ENCODE results near the gene GLB1L3. TPM values are rescaled to one million over a fixed set of nuclear protein-coding genes. Genes with fewer than 3 reads are reported as not detected.

Gene GLB1L3
- total RNA-seq, 2 donors from 2014 or later: 2.3 to 7.1 TPM

DNA sequence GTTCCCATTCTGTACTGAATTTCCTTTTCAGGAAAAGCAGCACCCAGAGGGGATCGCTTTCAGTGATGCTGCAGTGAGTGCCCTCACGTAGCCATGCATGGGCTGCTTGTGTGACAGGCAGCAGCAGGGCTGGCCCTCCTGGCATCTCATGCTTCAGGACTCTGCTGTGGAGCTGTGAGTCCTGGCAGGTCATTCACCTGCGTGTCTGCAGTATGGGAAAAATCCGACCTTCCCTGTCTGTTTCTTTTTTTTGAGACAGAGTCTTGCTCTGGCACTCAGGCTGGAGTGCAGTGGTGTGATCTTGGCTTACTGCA, 69.0 kb downstream of the GLB1L3 start:
- 92 to 95% methylated on average over 4 of the region's 4 CpGs for WGBS, 2 experiments (ENCODE audit: insufficient coverage in 1 of 2, insufficient read length in 1 of 2)
- Histone ChIP-seq H3K27me3 (ENCODE audit: control insufficient read depth, insufficient read depth, low read length, poor library complexity, severe bottlenecking) (no peaks in the 10 kb centered on the region), H3K9me3 (ENCODE audit: control insufficient read depth, low read length) (no peaks in the 10 kb centered on the region), H3K4me3 (ENCODE audit: low read length) (no peak overlapping the region), H3K36me3 (ENCODE audit: control insufficient read depth, insufficient read depth, low read length) (no peaks in the 10 kb centered on the region), H3K27ac (ENCODE audit: low read depth, low read length) (no peak overlapping the region), H3K4me1 (ENCODE audit: control insufficient read depth, insufficient read depth, low read length) (no peaks in the 10 kb centered on the region), H3K9ac (ENCODE audit: extremely low read depth, low read length, poor library complexity, severe bottlenecking) (no peak overlapping the region)
- no peak overlapping the region for H3K27ac Mint-ChIP-seq
- DNase-seq: no peak
- no peak overlapping the region for H3K4me3 Mint-ChIP-seq
- peaks cover 2% of the 10 kb centered on the region for H3K27me3 Mint-ChIP-seq (ENCODE audit: insufficient read depth)
- no peaks in the 10 kb centered on the region for H3K36me3 Mint-ChIP-seq (ENCODE audit: low read depth)
- TF ChIP-seq, protein P1, sequence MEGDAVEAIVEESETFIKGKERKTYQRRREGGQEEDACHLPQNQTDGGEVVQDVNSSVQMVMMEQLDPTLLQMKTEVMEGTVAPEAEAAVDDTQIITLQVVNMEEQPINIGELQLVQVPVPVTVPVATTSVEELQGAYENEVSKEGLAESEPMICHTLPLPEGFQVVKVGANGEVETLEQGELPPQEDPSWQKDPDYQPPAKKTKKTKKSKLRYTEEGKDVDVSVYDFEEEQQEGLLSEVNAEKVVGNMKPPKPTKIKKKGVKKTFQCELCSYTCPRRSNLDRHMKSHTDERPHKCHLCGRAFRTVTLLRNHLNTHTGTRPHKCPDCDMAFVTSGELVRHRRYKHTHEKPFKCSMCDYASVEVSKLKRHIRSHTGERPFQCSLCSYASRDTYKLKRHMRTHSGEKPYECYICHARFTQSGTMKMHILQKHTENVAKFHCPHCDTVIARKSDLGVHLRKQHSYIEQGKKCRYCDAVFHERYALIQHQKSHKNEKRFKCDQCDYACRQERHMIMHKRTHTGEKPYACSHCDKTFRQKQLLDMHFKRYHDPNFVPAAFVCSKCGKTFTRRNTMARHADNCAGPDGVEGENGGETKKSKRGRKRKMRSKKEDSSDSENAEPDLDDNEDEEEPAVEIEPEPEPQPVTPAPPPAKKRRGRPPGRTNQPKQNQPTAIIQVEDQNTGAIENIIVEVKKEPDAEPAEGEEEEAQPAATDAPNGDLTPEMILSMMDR (conservative IDR thresholded peaks at IDR 0.05): no peak
- peaks cover 7% of the 10 kb centered on the region for H3K4me1 Mint-ChIP-seq
- H3K9me3 Mint-ChIP-seq: no peaks in the 10 kb centered on the region

DNA sequence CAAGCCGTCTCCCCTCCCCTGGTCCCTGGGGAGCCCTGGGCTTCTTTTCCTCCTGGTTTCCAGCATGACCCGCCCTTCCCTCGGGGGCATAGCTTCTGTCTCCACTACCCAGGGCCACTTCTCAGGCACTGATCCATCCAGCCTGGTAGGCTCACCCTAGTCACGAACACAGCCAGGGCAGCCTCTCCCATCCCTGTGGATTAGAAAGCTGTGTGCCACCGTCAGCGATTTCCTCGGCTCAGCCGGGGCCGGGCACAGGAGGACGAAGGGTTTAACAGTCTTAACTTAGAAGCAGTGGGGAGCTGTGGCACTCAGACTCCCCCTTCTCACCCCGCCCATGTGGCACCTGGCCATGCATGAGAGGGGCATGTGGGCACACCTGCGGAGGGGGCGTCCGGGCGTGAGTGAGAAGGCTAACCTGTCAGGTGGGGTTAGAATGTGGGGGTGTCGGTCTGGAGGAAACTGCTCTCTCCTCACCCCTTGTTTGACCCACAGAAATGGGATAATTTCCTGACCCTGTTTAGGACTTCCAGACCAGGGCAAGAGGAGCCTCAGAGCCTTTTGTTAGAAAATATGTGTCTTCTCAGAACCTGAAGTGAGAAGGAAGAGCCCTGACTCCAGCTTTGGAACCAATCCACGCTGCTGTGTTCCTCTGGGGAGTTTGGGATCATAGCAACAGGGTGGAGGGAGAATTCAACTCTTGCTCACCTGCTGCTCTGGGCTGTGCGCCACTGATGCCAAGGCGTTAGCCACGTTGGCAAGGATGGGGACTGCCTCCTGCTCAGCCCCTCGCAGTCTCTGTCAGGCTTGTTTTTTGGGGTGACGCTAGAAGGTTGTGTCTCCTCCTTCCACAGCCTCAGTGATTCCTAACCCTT, 70.2 kb downstream of the GLB1L3 start:
- Mint-ChIP-seq H3K27me3 (ENCODE audit: insufficient read depth) (peaks cover 2% of the 10 kb centered on the region), H3K36me3 (ENCODE audit: low read depth) (no peaks in the 10 kb centered on the region), H3K9me3 (no peaks in the 10 kb centered on the region), H3K27ac (no peak overlapping the region), H3K4me3 (no peak overlapping the region), H3K4me1 (peaks cover 7% of the 10 kb centered on the region)
- no peak overlapping the region for H3K9ac ChIP-seq (ENCODE audit: extremely low read depth, low read length, poor library complexity, severe bottlenecking)
- TF ChIP-seq, protein P1 (conservative IDR thresholded peaks at IDR 0.05): no peak
- H3K36me3 ChIP-seq (ENCODE audit: control insufficient read depth, insufficient read depth, low read length): no peaks in the 10 kb centered on the region
- 93 to 98% methylated on average over 14 to 22 of the region's 22 CpGs for WGBS, 2 experiments (ENCODE audit: insufficient coverage in 1 of 2, insufficient read length in 1 of 2)
- no peak for DNase-seq
- H3K4me1 ChIP-seq (ENCODE audit: control insufficient read depth, insufficient read depth, low read length): no peaks in the 10 kb centered on the region
- H3K4me3 ChIP-seq (ENCODE audit: low read length): no peak overlapping the region
- H3K27ac ChIP-seq (ENCODE audit: low read depth, low read length): no peak overlapping the region
- no peaks in the 10 kb centered on the region for H3K9me3 ChIP-seq (ENCODE audit: control insufficient read depth, low read length)
- H3K27me3 ChIP-seq (ENCODE audit: control insufficient read depth, insufficient read depth, low read length, poor library complexity, severe bottlenecking): no peaks in the 10 kb centered on the region

DNA sequence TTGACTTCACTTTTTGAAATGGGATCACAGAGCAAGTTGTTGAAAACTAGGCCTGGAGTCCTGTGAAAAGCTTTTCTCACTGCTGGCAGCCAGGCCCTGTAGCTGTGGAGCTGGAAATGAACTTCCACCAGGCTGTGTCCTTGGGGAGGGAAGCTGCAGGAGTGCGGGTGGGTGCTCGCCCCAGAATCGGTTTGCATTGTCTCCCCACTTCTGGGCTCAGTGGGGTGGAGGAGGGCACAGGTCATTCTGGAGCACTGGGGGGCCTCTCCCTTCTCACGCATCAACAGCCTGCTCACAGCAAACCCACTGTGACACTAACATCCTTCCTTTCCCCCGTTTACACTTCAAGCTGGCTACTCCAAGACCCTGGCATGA, 70.8 kb downstream of the GLB1L3 start:
- DNase-seq: no peak
- Histone ChIP-seq H3K36me3 (ENCODE audit: control insufficient read depth, insufficient read depth, low read length) (no peaks in the 10 kb centered on the region), H3K4me3 (ENCODE audit: low read length) (no peak overlapping the region), H3K4me1 (ENCODE audit: control insufficient read depth, insufficient read depth, low read length) (no peaks in the 10 kb centered on the region), H3K27me3 (ENCODE audit: control insufficient read depth, insufficient read depth, low read length, poor library complexity, severe bottlenecking) (no peaks in the 10 kb centered on the region), H3K27ac (ENCODE audit: low read depth, low read length) (no peak overlapping the region), H3K9ac (ENCODE audit: extremely low read depth, low read length, poor library complexity, severe bottlenecking) (no peak overlapping the region), H3K9me3 (ENCODE audit: control insufficient read depth, low read length) (no peaks in the 10 kb centered on the region)
- TF ChIP-seq, protein P1 (conservative IDR thresholded peaks at IDR 0.05): no peak
- Mint-ChIP-seq H3K4me3 (no peak overlapping the region), H3K36me3 (ENCODE audit: low read depth) (no peaks in the 10 kb centered on the region), H3K27me3 (ENCODE audit: insufficient read depth) (peaks cover 2% of the 10 kb centered on the region), H3K4me1 (peaks cover 7% of the 10 kb centered on the region), H3K27ac (no peak overlapping the region), H3K9me3 (no peaks in the 10 kb centered on the region)
- WGBS, 2 experiments (ENCODE audit: insufficient coverage in 1 of 2, insufficient read length in 1 of 2): 60 to 89% methylated on average over 1 to 5 of the region's 5 CpGs

Data from endodermal cell (in vitro differentiated cells).